ENCODE results near the gene ST3GAL3.

ST3GAL3 gene

DNA sequence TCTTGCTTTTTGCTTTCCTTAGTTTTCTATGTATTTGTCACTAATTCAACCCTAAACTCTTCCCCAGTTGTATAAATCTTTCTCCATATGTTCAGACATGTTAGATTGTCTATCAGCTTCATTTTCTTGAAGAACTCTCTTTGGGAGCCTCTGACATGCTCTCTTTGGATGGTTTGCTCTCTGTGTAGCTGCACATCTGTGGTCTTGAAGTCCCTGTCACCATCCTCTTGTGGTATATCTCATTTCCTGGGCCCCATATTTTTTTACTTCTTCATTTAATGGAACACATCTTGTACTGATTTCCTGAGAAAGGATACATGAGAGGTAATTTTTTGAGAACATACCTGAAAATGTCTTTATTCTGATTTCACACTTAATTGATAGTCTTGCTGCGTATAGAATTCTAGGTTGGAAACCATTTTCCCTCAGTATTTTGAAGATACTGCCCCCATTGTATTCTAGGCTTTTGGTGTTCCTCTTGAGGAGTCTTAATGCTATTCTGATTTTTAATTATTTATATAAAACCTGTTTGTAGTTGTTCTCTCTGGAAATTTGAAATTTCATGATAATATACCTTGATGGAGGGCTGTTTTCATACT, 72.6 kb downstream of the ST3GAL3 start:
- Histone ChIP-seq H3K4me3 (replicated peaks; ENCODE audit: insufficient read depth, low read length) (no peak overlapping the region), H3K27me3 (ENCODE audit: insufficient read depth, poor library complexity, severe bottlenecking) (no peaks in the 10 kb centered on the region), H3K27ac (replicated peaks) (peak overlapping the region; percentile 93)
- DNase-seq (ENCODE audit: low read depth in 1 of 2, low spot score in 1 of 2): peak in 1 of 2 experiments; percentile 77
- TF ChIP-seq, protein P1, sequence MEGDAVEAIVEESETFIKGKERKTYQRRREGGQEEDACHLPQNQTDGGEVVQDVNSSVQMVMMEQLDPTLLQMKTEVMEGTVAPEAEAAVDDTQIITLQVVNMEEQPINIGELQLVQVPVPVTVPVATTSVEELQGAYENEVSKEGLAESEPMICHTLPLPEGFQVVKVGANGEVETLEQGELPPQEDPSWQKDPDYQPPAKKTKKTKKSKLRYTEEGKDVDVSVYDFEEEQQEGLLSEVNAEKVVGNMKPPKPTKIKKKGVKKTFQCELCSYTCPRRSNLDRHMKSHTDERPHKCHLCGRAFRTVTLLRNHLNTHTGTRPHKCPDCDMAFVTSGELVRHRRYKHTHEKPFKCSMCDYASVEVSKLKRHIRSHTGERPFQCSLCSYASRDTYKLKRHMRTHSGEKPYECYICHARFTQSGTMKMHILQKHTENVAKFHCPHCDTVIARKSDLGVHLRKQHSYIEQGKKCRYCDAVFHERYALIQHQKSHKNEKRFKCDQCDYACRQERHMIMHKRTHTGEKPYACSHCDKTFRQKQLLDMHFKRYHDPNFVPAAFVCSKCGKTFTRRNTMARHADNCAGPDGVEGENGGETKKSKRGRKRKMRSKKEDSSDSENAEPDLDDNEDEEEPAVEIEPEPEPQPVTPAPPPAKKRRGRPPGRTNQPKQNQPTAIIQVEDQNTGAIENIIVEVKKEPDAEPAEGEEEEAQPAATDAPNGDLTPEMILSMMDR (IDR thresholded peaks at IDR 0.05; ENCODE audit: insufficient read depth, low read length): no peak
- TF ChIP-seq GABPA (IDR thresholded peaks at IDR 0.05; ENCODE audit: low read depth): no peak
- TF ChIP-seq, protein P2, sequence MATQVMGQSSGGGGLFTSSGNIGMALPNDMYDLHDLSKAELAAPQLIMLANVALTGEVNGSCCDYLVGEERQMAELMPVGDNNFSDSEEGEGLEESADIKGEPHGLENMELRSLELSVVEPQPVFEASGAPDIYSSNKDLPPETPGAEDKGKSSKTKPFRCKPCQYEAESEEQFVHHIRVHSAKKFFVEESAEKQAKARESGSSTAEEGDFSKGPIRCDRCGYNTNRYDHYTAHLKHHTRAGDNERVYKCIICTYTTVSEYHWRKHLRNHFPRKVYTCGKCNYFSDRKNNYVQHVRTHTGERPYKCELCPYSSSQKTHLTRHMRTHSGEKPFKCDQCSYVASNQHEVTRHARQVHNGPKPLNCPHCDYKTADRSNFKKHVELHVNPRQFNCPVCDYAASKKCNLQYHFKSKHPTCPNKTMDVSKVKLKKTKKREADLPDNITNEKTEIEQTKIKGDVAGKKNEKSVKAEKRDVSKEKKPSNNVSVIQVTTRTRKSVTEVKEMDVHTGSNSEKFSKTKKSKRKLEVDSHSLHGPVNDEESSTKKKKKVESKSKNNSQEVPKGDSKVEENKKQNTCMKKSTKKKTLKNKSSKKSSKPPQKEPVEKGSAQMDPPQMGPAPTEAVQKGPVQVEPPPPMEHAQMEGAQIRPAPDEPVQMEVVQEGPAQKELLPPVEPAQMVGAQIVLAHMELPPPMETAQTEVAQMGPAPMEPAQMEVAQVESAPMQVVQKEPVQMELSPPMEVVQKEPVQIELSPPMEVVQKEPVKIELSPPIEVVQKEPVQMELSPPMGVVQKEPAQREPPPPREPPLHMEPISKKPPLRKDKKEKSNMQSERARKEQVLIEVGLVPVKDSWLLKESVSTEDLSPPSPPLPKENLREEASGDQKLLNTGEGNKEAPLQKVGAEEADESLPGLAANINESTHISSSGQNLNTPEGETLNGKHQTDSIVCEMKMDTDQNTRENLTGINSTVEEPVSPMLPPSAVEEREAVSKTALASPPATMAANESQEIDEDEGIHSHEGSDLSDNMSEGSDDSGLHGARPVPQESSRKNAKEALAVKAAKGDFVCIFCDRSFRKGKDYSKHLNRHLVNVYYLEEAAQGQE (IDR thresholded peaks at IDR 0.05; ENCODE audit: insufficient replicate concordance, low read depth): no peak
- TF ChIP-seq POLR2AphosphoS5 (IDR thresholded peaks at IDR 0.05; ENCODE audit: low read depth): peak; percentile 64; the same call in 1 of the 2 replicates
- TF ChIP-seq SPI1 (IDR thresholded peaks at IDR 0.05; ENCODE audit: borderline replicate concordance, low read depth): no peak

DNA sequence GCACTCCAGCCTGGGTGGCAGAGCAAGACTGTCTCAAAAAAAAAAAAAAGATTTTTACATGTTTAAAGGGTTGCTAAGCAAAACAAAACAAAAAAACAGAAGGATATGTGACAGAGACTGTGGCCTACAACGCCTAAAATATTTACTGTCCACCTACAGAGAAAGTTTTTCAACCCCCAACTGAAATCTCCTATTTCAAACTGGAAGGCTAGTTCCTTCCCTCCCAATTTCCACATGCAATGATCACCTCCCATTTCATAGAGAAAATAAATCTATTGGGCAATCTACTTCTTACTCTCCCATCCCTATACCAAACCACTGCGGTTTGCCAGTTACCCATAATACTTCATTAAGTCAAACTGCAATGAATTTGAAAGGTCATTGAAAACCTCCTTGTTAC, 74.2 kb downstream of the ST3GAL3 start:
- Histone ChIP-seq H3K27ac (replicated peaks) (peak overlapping the region; percentile 93), H3K4me3 (replicated peaks; ENCODE audit: insufficient read depth, low read length) (no peak overlapping the region), H3K27me3 (ENCODE audit: insufficient read depth, poor library complexity, severe bottlenecking) (no peaks in the 10 kb centered on the region)
- DNase-seq (ENCODE audit: low read depth in 1 of 2, low spot score in 1 of 2): peak; percentile 70 to 80
- TF ChIP-seq SPI1 (IDR thresholded peaks at IDR 0.05; ENCODE audit: borderline replicate concordance, low read depth) (peak; percentile 29; the same call in 1 of the 2 replicates), POLR2AphosphoS5 (IDR thresholded peaks at IDR 0.05; ENCODE audit: low read depth) (peak; percentile 26; the same call in 1 of the 2 replicates), GABPA (IDR thresholded peaks at IDR 0.05; ENCODE audit: low read depth) (no peak)
- TF ChIP-seq, protein P2 (IDR thresholded peaks at IDR 0.05; ENCODE audit: insufficient replicate concordance, low read depth): no peak
- TF ChIP-seq, protein P1 (IDR thresholded peaks at IDR 0.05; ENCODE audit: insufficient read depth, low read length): no peak

DNA sequence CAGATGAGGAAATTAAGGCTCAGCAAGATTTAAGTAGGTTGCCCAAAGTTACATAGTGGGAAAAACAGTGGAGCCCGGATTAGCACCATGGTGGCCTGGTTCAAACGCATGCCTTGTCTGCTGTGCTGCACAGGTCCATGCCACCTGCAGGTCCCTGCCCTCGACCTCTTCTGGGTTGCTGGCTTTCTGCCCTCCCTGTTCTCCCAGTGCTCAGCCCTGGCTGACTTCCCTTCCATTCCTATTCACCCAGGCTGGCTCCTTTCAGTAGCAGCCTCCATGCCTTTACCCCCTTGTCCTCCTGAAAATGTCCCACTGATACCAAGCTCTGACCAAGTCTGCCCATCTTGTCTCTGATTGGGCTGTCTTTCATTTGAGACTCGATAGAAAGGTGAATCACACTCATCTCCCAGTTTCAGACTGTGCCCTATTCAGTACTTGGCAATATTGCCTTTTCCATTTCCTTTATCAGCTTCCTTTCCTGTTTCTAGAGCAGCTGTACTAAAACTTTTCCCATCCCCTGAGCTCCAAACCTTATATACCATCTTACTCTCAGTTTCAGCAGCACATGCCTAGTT, 75.8 kb downstream of the ST3GAL3 start:
- no peak for DNase-seq (ENCODE audit: low read depth in 1 of 2, low spot score in 1 of 2)
- TF ChIP-seq, protein P2 (IDR thresholded peaks at IDR 0.05; ENCODE audit: insufficient replicate concordance, low read depth): no peak
- no peak for TF ChIP-seq GABPA (IDR thresholded peaks at IDR 0.05; ENCODE audit: low read depth)
- TF ChIP-seq, protein P1 (IDR thresholded peaks at IDR 0.05; ENCODE audit: insufficient read depth, low read length): no peak
- no peak for TF ChIP-seq SPI1 (IDR thresholded peaks at IDR 0.05; ENCODE audit: borderline replicate concordance, low read depth)
- no peak for TF ChIP-seq POLR2AphosphoS5 (IDR thresholded peaks at IDR 0.05; ENCODE audit: low read depth)
- no peak overlapping the region for H3K4me3 ChIP-seq (replicated peaks; ENCODE audit: insufficient read depth, low read length)
- peak overlapping the region; percentile 93 for H3K27ac ChIP-seq (replicated peaks)
- H3K27me3 ChIP-seq (ENCODE audit: insufficient read depth, poor library complexity, severe bottlenecking): no peaks in the 10 kb centered on the region

Data from HL-60 (cell line).